ENCODE data around the gene EPGN.

DNA sequence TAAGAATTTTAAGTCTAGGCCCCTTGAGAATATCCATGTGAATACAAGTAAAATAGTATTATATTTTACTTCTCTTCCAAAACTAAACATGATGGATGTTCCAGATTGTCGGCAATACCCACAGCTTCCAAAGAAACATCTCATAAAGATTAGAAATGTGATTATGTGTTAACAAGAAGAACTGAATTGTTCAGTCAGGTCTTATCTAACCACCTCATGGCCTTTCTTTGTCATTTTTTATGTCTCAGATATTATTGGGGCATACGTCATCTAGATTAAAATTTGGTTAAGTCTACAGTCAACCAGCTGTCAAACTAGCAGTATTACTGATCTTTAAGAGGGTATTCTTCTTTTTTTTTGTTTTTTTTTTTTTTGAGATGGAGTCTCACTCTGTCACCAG lies 10.0 kb downstream of the EPGN start:
- TF ChIP-seq POLR2A (IDR thresholded peaks at IDR 0.05), result no peak
- TF ChIP-seq, protein P1, sequence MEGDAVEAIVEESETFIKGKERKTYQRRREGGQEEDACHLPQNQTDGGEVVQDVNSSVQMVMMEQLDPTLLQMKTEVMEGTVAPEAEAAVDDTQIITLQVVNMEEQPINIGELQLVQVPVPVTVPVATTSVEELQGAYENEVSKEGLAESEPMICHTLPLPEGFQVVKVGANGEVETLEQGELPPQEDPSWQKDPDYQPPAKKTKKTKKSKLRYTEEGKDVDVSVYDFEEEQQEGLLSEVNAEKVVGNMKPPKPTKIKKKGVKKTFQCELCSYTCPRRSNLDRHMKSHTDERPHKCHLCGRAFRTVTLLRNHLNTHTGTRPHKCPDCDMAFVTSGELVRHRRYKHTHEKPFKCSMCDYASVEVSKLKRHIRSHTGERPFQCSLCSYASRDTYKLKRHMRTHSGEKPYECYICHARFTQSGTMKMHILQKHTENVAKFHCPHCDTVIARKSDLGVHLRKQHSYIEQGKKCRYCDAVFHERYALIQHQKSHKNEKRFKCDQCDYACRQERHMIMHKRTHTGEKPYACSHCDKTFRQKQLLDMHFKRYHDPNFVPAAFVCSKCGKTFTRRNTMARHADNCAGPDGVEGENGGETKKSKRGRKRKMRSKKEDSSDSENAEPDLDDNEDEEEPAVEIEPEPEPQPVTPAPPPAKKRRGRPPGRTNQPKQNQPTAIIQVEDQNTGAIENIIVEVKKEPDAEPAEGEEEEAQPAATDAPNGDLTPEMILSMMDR (IDR thresholded peaks at IDR 0.05), result no peak
- TF ChIP-seq POLR2AphosphoS5 (IDR thresholded peaks at IDR 0.05), result no peak

All from breast epithelium (tissue), 3 donors.